AG04450 (cell line): ENCODE measurements around the gene SMCO1. TPM values are rescaled to one million over a fixed set of nuclear protein-coding genes. Genes with fewer than 3 reads are reported as not detected.
"Not testable (repeated sequence)": the region's sequence is repeated elsewhere in the genome, so short reads cannot be mapped to it uniquely, and the experiment has no call there.

Experiments used
- CTCF ChIA-PET: fragments of 300-600, 350-600 bp; formaldehyde crosslinking; extraction: SDS; loops from one replicate; lab custom pipeline; 2022; ENCODE audit warnings: antibody characterized with exemption, inconsistent platforms; lab: Charles Lee
- POLR2A ChIA-PET: fragments of 350-600 bp; formaldehyde crosslinking; extraction: SDS; loops from one replicate; lab custom pipeline; 2021; ENCODE audit warnings: antibody characterized with exemption, inconsistent platforms; lab: Yijun Ruan, JAX
- DNase-seq: peaks from one replicate; pipeline ENCODE4 v3.0.0-alpha.2; 2011; ENCODE audit warnings: low read depth, low spot score
- H3K27ac ChIP-seq: one replicate; pipeline ENCODE4 v1.5.1; 2012; ENCODE audit warnings: low read depth, low read length, control low read depth
- H3K27me3 ChIP-seq: one replicate; pipeline ENCODE4 v1.6.0; 2012; ENCODE audit warnings: low read length; ENCODE audit not compliant: control insufficient read depth, insufficient read depth
- H3K4me3 ChIP-seq: 2 replicates; pipeline ENCODE4 v1.5.1; 2011; ENCODE audit warnings: mild to moderate bottlenecking, low read depth, low read length, control low read depth
- H3K9me3 ChIP-seq: 2 replicates; pipeline ENCODE4 v1.5.1; 2012; ENCODE audit warnings: low read length; ENCODE audit not compliant: control insufficient read depth, insufficient read depth
- CTCF ChIP-seq: IDR thresholded peaks from 2 replicates; pipeline ENCODE4 v1.5.1; 2011; ENCODE audit warnings: low read depth, low read length, control low read depth, inconsistent platforms
- polyA plus RNA-seq: library from polyadenylated mRNA; depleted of rRNA; stranded (reverse); fragments of >200 nt; gene quantifications from 2 replicates; pipeline ENCODE4 v1.2.3, GENCODE V29; 2011

SMCO1 gene
- polyA plus RNA-seq, 1 experiment = not detected

- POLR2A ChIA-PET = interaction anchor here (0.8 kb wide), 1 partner anchor 13 kb away, joined by 3 read pairs; no protein-coding TSS in a partner anchor
Measured at GRCh38 chr3:196555295-196555694, 40.1 kb upstream of the SMCO1 start.

GRCh38 chr3:196554205-196554604 is 39.1 kb upstream of the SMCO1 start:
- Histone ChIP-seq H3K27me3 (no peaks in the 10 kb centered on the region), H3K27ac (no peak overlapping the region), H3K4me3 (no peak overlapping the region), H3K9me3 (peaks cover 5% of the 10 kb centered on the region)
- ChIA-PET POLR2A (interaction anchor here (0.6 to 1.2 kb wide), 2 partner anchors 14 to 61 kb away, joined by 3 to 10 read pairs; partner anchors contain the start of genes FBXO45 and WDR53), CTCF (interaction anchor here (1.8 kb wide), 1 partner anchor 25 kb away, joined by 7 read pairs; no protein-coding TSS in a partner anchor)
- no peak for DNase-seq
- no peak for TF ChIP-seq CTCF

More at GRCh38 chr3:196555295-196555694, 40.1 kb upstream of the SMCO1 start:
- H3K4me3 ChIP-seq = no peak overlapping the region
- no peak overlapping the region for H3K27ac ChIP-seq
- DNase-seq = no peak
- no peak for TF ChIP-seq CTCF
- H3K27me3 ChIP-seq = no peaks in the 10 kb centered on the region
- CTCF ChIA-PET = interaction anchor here (0.9 to 1.8 kb wide), 3 partner anchors 17 to 27 kb away, joined by 3 to 7 read pairs (median 5); no protein-coding TSS in a partner anchor
- no peaks in the 10 kb centered on the region for H3K9me3 ChIP-seq

- H3K27me3 ChIP-seq = no peaks in the 10 kb centered on the region
Measured at GRCh38 chr3:196553551-196553950, 38.4 kb upstream of the SMCO1 start.

GRCh38 chr3:196552253-196552652 is 37.1 kb upstream of the SMCO1 start:
- Histone ChIP-seq H3K4me3 (no peak overlapping the region), H3K27ac (no peak overlapping the region), H3K27me3 (no peaks in the 10 kb centered on the region), H3K9me3 (peaks cover 8% of the 10 kb centered on the region)
- no peak for DNase-seq
- TF ChIP-seq CTCF = no peak
- CTCF ChIA-PET = no interaction called here
- POLR2A ChIA-PET = no interaction called here

More at GRCh38 chr3:196553551-196553950, 38.4 kb upstream of the SMCO1 start:
- CTCF ChIA-PET = interaction anchor here (1.8 kb wide), 1 partner anchor 25 kb away, joined by 7 read pairs; no protein-coding TSS in a partner anchor
- Histone ChIP-seq H3K27ac (no peak overlapping the region), H3K4me3 (no peak overlapping the region), H3K9me3 (peaks cover 8% of the 10 kb centered on the region)
- POLR2A ChIA-PET = interaction anchor here (0.6 to 1.2 kb wide), 2 partner anchors 15 to 61 kb away, joined by 3 to 10 read pairs; partner anchors contain the start of genes FBXO45 and WDR53
- no peak for TF ChIP-seq CTCF
- no peak for DNase-seq

GRCh38 chr3:196550172-196550571 is 35.0 kb upstream of the SMCO1 start:
- CTCF ChIA-PET, POLR2A ChIA-PET, H3K9me3 ChIP-seq, H3K27me3 ChIP-seq, DNase-seq, H3K27ac ChIP-seq, H3K4me3 ChIP-seq: not testable (repeated sequence)

- H3K27me3 ChIP-seq, CTCF ChIA-PET, POLR2A ChIA-PET: not testable (repeated sequence)
Measured at GRCh38 chr3:196549312-196549711, 34.2 kb upstream of the SMCO1 start.

More at GRCh38 chr3:196549312-196549711, 34.2 kb upstream of the SMCO1 start:
- DNase-seq, H3K27ac ChIP-seq, H3K9me3 ChIP-seq, H3K4me3 ChIP-seq: not testable (repeated sequence)
